Muscle of leg (tissue), 11 donors: ENCODE measurements around the gene PADI6. TPM values are rescaled to one million over a fixed set of nuclear protein-coding genes. Genes with fewer than 3 reads are reported as not detected.

Experiments used
- DNase-seq: peaks from one replicate; pipeline ENCODE4 v3.0.0; 2013
- H3K27ac ChIP-seq: one replicate; pipeline ENCODE4 v1.5.1; 2013; ENCODE audit warnings: mild to moderate bottlenecking, low read length, control low read depth
- H3K27me3 ChIP-seq: one replicate; pipeline ENCODE4 v1.6.1; 2013; ENCODE audit warnings: low read length; ENCODE audit not compliant: control insufficient read depth, insufficient read depth
- H3K36me3 ChIP-seq: one replicate; pipeline ENCODE4 v1.6.1; 2013; ENCODE audit warnings: low read length; ENCODE audit not compliant: control insufficient read depth, insufficient read depth
- H3K4me1 ChIP-seq: one replicate; pipeline ENCODE4 v1.6.1; 2013; ENCODE audit warnings: low read length; ENCODE audit not compliant: control insufficient read depth, insufficient read depth
- H3K4me3 ChIP-seq: one replicate; pipeline ENCODE4 v1.5.1; 2013; ENCODE audit warnings: low read length, control low read depth
- H3K9me3 ChIP-seq: replicated peaks from 2 replicates; pipeline ENCODE4 v1.6.1; 2013; ENCODE audit warnings: low read depth, low read length; ENCODE audit not compliant: control insufficient read depth
- WGBS: methylation state at CpG from one replicate; pipeline ENCODE4 v1.1.5; 2013; ENCODE audit warnings: missing lambda C conversion rate; ENCODE audit not compliant: insufficient coverage; 5-methylcytosine and 5-hydroxymethylcytosine counted together
- polyA plus RNA-seq, 8 donors: library from polyadenylated mRNA; unstranded; fragments of 120-200 nt; gene quantifications; one replicate each; pipeline versions ENCODE4 v1.2.1 to v1.2.3, GENCODE V29; 2013; ENCODE audit warnings: inconsistent platforms in 1 of 8, low replicate concordance in 1 of 8; ENCODE audit not compliant: insufficient read length in 8 of 8, insufficient read depth in 1 of 8
- total RNA-seq: library from RNA; stranded (reverse); fragments of 120-200 nt; gene quantifications from one replicate; pipeline ENCODE4 v1.2.4, GENCODE V29; 2013

The PADI6 gene
- total and polyA plus RNA-seq, 9 donors, result not detected

- no peak for DNase-seq
- no peaks in the 10 kb centered on the region for H3K9me3 ChIP-seq
- H3K4me1 ChIP-seq, result peaks cover 3% of the 10 kb centered on the region
- H3K27me3 ChIP-seq, result no peaks in the 10 kb centered on the region
- no peak overlapping the region for H3K27ac ChIP-seq
- no peak overlapping the region for H3K4me3 ChIP-seq
- peaks cover 81% of the 10 kb centered on the region for H3K36me3 ChIP-seq
- 90% methylated on average over 20 of the region's 20 CpGs for WGBS
Observed at GRCh38 chr1:17416389-17416788, 44.4 kb downstream of the PADI6 start.

DNA sequence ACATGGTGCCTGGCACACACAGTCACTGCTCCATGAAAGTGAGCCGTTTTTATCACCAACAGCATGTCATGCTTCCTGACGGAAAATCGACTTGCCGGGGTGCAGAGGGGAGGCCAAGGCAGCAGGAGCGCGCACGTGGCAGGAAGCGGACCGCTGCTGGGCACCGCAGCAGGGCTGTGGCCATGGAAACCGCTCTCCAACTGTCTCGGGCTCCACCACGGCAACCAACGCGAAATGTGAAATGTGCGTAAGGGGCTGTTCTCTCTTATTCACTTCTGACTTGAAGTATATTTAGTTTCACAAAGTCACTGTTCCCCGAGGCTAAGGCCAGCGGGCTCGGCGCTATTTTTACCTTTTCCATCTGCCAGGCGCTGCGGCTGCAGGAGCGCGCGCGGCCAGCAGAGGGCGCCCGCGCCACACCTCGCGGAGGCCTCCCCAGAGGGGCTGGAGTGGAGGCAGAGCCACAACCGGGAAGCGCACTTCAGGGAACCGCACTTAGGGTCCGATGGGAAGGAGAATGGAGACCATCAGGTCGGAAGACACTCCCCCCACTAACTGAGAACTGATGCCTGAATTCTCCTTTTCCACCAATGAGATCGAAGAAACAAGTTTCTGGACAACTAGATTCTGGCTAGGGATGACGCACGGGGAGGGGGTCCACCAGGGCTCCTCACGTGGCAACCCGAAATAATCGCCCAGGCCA, 47.8 kb downstream of the PADI6 start:
- WGBS, result 55% methylated on average over 26 of the region's 42 CpGs
- DNase-seq, result peak; percentile 65
- peaks cover 83% of the 10 kb centered on the region for H3K36me3 ChIP-seq
- no peak overlapping the region for H3K4me3 ChIP-seq
- no peaks in the 10 kb centered on the region for H3K9me3 ChIP-seq
- H3K27me3 ChIP-seq, result no peaks in the 10 kb centered on the region
- H3K27ac ChIP-seq, result no peak overlapping the region
- peaks cover 6% of the 10 kb centered on the region for H3K4me1 ChIP-seq

GRCh38 chr1:17420391-17420918, 48.5 kb downstream of the PADI6 start:
- Histone ChIP-seq H3K27me3 (no peaks in the 10 kb centered on the region), H3K9me3 (no peaks in the 10 kb centered on the region), H3K27ac (no peak overlapping the region), H3K4me1 (peaks cover 6% of the 10 kb centered on the region), H3K36me3 (peaks cover 83% of the 10 kb centered on the region), H3K4me3 (no peak overlapping the region)
- DNase-seq, result no peak
- WGBS, result 100% methylated on average over 2 of the region's 6 CpGs

DNA sequence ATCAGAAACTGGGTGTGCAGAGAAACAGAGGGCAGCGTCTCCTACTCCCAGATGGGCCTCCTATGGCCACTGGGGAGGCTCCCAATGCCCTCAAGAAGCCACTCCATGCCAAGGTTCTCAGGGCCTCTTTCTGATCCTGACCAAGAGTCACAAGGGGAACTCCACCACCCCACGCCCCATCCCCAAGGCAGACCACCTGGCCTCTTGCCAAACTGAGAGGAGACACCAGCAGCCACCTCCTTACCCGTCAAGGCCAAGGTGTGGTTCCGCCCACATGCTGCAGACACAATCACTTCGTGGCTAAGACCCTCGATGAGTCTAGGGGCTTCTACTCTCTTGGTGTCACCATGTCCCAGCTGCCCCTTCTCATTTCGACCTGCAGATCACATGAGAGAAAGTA, 50.5 kb downstream of the PADI6 start:
- H3K4me3 ChIP-seq, result no peak overlapping the region
- no peaks in the 10 kb centered on the region for H3K9me3 ChIP-seq
- 60% methylated on average over 6 of the region's 7 CpGs for WGBS
- DNase-seq, result no peak
- H3K4me1 ChIP-seq, result peaks cover 6% of the 10 kb centered on the region
- H3K27ac ChIP-seq, result no peak overlapping the region
- peaks cover 87% of the 10 kb centered on the region for H3K36me3 ChIP-seq
- H3K27me3 ChIP-seq, result no peaks in the 10 kb centered on the region

- Histone ChIP-seq H3K27ac (no peak overlapping the region), H3K4me1 (peaks cover 6% of the 10 kb centered on the region), H3K27me3 (no peaks in the 10 kb centered on the region), H3K9me3 (no peaks in the 10 kb centered on the region), H3K36me3 (peaks cover 90% of the 10 kb centered on the region), H3K4me3 (no peak overlapping the region)
- DNase-seq, result no peak
- WGBS, result 62% methylated on average over 12 of the region's 13 CpGs
Observed at GRCh38 chr1:17423781-17424245, 51.8 kb downstream of the PADI6 start.

GRCh38 chr1:17425806-17426600, 54.0 kb downstream of the PADI6 start:
- WGBS, result 89% methylated on average over 18 of the region's 18 CpGs
- Histone ChIP-seq H3K4me1 (peaks cover 2% of the 10 kb centered on the region), H3K36me3 (peaks cover 81% of the 10 kb centered on the region), H3K27ac (no peak overlapping the region), H3K4me3 (no peak overlapping the region), H3K9me3 (no peaks in the 10 kb centered on the region), H3K27me3 (no peaks in the 10 kb centered on the region)
- DNase-seq, result no peak

GRCh38 chr1:17427696-17428660, 56.0 kb downstream of the PADI6 start:
- Histone ChIP-seq H3K4me1 (peaks cover 2% of the 10 kb centered on the region), H3K27me3 (no peaks in the 10 kb centered on the region), H3K9me3 (no peaks in the 10 kb centered on the region), H3K27ac (no peak overlapping the region), H3K4me3 (no peak overlapping the region), H3K36me3 (peaks cover 77% of the 10 kb centered on the region)
- WGBS, result 77% methylated on average over 21 of the region's 21 CpGs
- DNase-seq, result no peak

DNA sequence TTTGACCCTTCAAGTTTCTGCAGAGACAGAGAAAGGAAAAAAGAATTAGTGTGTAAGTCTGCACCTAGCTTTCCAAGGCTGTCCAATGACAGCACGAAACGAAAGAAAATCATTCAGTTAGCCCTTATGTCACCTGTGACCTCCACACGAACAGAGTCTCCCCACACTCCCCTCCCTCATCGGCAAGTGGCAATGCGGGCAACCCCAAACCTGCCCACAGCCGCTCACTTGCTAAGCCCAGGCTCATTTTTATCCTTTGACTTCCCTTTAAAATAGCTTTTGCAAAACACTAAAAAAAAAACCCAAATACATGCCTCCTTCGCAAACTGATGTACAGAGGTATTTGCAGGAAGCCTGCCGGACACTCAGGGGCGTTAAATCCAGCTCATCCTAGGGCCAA, 57.2 kb downstream of the PADI6 start:
- peaks cover 75% of the 10 kb centered on the region for H3K36me3 ChIP-seq
- H3K27ac ChIP-seq, result no peak overlapping the region
- no peaks in the 10 kb centered on the region for H3K27me3 ChIP-seq
- no peak overlapping the region for H3K4me3 ChIP-seq
- DNase-seq, result no peak
- no peaks in the 10 kb centered on the region for H3K9me3 ChIP-seq
- H3K4me1 ChIP-seq, result no peaks in the 10 kb centered on the region
- WGBS, result 86% methylated on average over 6 of the region's 9 CpGs

DNA sequence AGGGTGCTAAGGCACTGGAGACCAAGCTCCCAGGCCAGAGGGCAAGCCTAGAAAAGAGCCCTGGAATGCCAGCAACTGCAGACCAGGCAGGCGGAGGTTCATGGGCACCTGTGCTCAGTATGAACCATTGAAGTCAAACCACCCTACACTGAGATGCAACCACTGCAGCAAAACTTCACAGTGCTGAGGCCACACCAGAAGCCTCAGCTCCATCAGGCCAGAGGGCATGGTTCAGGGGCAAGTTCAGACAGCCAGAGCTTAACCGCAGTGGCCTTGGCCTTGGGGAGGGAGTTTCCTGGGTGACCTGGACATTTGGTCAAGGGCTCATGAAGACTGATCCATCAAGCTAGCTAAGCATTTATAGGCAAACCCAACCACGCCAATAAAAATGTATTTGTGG, 60.4 kb downstream of the PADI6 start:
- Histone ChIP-seq H3K4me1 (peaks cover 11% of the 10 kb centered on the region), H3K27ac (no peak overlapping the region), H3K36me3 (peaks cover 61% of the 10 kb centered on the region), H3K27me3 (no peaks in the 10 kb centered on the region), H3K4me3 (no peak overlapping the region), H3K9me3 (no peaks in the 10 kb centered on the region)
- 80% methylated on average over 1 of the region's 3 CpGs for WGBS
- DNase-seq, result no peak
